HG03558 (cell line): ENCODE measurements around the gene CELF4.

ENCODE experiments used
- ATAC-seq: cut with Tn5 transposase; IDR thresholded peaks from one replicate; pipeline ENCODE4 v1.9.1; 2021; ENCODE audit warnings: moderate number of reproducible peaks; ENCODE audit not compliant: unreplicated experiment; ENCODE audit errors: extremely low read depth

The CELF4 gene

GRCh38 chr18:37400802-37401201 is 164.8 kb downstream of the CELF4 start:
- ATAC-seq: no peak

DNA sequence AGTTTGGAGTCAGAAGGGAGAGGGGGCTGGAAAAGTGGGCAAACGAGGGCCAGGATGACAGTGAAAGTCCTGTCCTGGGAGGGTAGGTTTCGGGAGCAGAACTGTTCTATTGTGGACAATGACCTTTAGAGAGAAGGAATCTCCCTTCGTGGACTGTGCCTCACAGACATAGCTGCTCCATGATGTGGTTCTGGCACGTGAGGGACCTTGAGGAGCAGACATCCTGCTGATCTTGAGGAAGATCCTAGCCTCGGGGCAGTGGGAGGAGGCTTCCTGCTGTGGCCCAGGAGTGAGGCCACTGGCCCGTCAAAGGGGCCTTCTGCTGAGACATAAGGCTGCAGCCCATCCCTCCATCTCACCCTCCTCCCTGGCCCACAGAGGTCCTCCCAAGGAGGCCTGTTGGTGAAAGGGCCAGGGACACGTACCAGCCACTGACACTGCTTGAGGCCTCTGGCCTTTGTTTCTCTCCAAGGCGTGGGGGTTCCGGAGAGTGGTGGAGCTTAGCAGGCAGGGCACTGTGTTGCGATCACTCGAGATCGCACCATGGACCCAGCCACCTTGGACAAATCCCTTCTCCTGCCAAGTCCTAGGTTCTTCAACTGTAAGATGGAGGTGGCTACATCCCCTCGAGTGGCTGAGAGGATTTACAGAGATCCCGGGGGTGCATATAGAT is 167.2 kb downstream of the CELF4 start:
- ATAC-seq: no peak

DNA sequence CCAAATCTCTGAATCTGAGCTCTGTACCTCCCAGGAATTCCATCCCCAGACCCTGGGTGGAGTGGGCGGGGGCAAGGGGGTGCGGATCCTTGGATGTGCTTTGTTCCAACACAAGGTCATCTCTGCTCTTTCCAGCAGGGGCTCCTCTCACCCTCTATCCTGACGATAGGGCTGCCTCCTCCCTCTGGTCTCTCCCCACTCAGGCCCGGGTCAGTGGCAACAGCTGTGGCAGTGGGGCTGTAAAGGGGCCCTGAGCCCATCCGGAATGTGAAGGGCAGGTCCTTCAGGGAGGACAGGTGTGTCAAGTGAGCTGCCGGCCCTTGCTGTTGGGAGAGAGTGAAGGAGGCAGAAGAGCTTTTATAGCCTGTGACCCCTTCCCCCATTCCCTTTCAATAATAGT is 167.8 kb downstream of the CELF4 start:
- no peak for ATAC-seq

DNA sequence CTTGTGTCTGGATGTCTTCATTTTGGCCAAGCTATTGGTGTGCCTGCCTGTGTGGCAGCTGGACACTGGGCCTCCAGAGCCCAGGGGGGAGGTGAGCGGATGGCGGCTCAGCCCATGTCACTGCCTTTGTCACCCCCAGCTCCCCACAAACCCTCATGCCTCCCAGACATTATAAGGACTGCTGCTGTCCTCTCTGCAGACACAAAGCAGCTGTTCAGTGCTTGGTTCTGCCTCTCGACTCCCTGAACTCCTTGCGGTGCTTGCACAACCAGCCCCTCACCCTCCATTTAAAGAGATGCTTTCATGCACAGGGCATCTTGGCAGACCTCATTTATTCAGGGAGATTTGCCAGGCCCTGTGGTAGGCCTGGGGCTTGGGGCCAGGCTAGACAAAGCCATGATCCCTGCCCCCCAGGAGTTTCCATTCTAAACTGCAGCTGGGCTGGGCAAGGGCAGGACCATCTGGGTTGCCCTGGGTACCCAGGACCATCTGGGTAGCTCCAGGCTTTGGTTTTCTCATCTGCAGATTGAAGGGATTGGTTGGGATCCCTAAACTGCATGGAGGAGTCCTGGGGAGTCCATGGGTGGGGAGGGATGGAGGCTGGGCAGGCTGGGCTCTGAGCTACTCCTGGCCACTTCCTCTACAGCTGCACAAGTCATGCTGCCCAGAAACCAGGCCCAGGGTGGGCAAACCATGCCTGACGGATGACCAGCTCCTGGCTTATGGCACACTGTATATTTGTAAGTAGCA is 168.5 kb downstream of the CELF4 start:
- ATAC-seq: no peak

- ATAC-seq: no peak
These were observed 170.0 kb downstream of the CELF4 start for GRCh38 chr18:37395631-37396030.

- ATAC-seq: no peak
These were observed 170.5 kb downstream of the CELF4 start for GRCh38 chr18:37395138-37395537.

- no peak for ATAC-seq
These were observed 171.0 kb downstream of the CELF4 start for GRCh38 chr18:37394610-37394965.

DNA sequence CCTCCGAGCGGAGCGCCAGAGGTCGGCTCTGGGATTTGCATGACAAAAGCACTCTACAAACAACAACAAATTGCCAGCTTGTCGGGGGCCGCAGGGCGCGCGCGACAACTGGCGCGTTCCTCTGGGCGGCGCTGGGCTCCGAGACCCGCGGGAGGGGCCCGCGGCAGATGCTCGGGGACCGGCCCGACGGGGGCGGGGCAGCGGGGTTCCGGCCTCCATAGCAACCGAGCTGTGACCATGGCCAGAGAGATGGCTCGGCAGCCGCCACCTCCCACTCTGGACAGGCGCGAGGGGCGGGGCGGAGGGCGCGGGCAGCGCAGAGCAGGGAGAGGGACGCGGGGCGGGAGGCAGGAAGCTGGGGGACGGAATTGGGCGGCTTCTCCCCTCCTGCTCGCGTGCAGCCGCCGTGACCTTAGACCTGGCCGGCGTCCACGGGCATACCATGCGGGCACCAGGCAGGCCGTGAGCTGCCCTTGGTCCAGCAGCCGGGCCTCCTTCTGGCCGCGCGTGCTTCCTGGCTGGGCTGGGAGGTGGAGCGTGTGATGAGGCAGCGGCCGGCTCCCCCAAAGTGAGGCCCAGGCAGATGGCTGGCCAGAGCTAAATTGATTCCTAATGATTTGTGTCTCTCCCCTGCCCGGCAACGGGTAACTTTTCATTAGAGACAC is 171.5 kb downstream of the CELF4 start:
- no peak for ATAC-seq

DNA sequence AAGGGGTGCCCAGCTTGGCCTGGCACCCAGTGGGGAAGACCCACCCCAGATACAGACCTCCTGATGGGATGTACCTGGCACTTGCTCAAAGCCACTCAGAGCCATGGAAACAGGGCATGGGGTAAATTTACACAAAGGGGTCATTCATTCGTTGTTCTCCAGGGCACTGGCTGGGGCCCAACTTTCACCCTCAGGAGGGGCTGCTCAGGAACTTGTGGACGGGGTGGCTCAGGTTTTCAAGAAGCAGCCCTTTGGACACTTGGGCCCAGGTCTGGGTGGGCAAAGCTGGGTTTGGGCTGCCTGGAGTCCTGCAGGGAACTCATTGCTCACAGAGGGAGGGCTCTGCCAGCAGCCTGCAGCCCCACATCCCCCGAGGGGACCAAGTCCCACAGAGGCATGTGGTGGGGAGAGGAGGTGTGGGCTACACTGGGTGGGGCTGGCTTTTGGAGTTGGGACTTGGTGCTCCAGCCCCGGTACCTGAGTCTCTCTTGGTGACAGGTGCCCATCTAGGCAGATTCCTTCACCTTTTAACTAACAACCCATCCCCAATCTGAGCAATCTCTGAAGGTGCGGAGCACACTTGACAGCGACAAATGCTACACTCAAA is 172.3 kb downstream of the CELF4 start:
- ATAC-seq: no peak

GRCh38 chr18:37392648-37393047 is 172.9 kb downstream of the CELF4 start:
- no peak for ATAC-seq

- ATAC-seq: peak; percentile 74
These were observed 173.7 kb downstream of the CELF4 start for GRCh38 chr18:37391698-37392548.

DNA sequence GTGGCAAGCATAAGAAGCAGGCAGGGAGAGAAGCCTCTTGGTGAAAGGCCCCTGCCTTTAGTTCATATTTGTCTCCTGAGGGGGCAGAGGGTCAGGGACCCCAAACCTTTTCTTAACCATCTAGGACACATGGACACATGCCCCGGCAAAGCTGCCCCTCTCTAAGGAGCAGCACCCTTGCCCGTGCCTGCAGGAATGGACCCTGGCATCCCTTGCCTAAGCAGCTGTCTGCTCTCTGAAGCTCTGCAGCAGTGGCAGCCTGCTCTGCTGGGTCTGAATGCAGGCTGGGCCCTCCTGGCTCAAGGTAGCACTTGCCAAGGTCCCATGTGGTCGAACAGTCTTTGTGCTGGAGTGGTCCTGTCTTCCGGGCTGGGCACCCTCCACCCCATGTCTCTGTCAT is 174.4 kb downstream of the CELF4 start:
- no peak for ATAC-seq

DNA sequence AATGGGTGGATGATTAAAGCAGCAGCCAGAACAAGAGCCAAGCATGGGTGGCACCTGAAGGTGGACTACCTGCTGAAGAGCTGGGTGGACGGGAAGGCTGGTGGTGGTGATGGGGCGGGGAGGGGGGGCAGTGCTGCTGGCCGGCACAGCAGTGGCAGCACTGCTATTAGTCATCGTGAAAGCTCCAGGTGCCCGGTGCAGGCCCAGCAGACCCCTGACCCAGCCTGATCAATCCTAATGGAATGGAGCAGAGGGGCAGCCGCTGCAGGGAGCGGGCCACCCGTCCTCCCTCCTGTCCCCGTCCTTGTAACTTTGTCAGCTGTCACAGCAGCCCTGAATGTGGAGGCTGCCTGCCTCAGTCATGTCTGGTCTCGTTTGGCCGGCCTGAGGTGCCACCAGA is 174.9 kb downstream of the CELF4 start:
- ATAC-seq: no peak

GRCh38 chr18:37389684-37390368 is 175.8 kb downstream of the CELF4 start:
- ATAC-seq: no peak

DNA sequence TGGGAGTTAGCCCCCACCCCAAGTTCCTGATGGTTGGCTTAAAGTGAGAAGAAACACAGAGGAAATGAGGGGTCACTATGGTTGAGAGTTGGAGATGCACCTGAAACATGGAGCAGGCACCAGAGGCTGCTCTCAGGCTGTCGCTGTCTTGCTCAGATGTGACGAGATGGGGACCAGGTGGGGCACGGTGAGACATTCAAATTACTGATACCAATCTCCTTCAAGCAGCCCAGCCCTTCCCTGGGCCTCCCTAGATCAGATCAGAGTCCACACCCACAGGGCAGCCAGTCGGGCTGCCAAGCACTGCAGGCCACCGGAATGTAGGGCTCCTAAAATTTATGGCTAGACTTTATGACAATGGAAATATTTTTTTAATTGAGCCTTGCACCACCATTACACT is 176.6 kb downstream of the CELF4 start:
- ATAC-seq: no peak

DNA sequence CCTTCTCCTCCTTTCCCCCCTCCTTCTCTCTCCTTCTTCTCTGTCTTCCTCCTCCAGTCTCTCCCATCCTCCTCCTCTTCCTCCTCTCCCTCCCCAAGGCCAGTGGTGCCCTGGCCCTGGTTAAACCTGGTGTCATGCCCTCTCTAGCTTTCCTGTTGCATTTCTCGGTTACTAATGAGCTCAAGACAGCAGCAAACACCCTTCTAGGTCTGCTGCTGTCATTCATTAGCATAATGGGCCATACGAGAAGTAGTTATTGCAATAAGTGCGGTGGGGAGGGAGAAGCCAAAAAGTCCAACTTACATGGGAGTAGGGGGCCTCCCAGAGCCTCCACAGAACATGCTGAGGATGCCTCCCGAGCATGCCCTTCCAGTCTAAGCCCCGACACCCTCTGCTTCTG is 177.2 kb downstream of the CELF4 start:
- no peak for ATAC-seq

GRCh38 chr18:37385846-37386778 is 179.5 kb downstream of the CELF4 start:
- no peak for ATAC-seq

- no peak for ATAC-seq
These were observed 181.6 kb downstream of the CELF4 start for GRCh38 chr18:37383846-37384595.
